ENCODE results near the gene REG4.
"Not testable (repeated sequence)": the region's sequence is repeated elsewhere in the genome, so short reads cannot be mapped to it uniquely, and the experiment has no call there.

DNA sequence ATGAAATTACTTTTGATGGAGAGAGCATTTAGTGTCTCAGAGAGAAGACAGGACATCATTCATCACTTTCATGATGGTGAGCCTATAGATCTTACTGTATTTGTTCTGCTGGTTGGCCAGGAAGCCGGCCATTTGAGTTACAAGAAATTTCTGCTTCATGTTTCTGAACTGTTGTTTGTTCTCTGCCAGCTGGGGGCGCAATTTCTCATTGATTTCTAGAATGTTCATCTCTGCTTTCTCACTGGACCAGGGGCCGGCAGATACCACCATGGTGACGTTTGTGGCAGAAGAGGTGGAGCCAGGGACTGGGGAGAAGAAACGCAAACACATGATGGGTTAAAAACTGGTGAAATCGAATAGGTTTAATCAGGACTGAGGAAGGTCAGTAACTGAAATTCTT lies 32.9 kb upstream of the REG4 start:
- TF ChIP-seq, protein P1, sequence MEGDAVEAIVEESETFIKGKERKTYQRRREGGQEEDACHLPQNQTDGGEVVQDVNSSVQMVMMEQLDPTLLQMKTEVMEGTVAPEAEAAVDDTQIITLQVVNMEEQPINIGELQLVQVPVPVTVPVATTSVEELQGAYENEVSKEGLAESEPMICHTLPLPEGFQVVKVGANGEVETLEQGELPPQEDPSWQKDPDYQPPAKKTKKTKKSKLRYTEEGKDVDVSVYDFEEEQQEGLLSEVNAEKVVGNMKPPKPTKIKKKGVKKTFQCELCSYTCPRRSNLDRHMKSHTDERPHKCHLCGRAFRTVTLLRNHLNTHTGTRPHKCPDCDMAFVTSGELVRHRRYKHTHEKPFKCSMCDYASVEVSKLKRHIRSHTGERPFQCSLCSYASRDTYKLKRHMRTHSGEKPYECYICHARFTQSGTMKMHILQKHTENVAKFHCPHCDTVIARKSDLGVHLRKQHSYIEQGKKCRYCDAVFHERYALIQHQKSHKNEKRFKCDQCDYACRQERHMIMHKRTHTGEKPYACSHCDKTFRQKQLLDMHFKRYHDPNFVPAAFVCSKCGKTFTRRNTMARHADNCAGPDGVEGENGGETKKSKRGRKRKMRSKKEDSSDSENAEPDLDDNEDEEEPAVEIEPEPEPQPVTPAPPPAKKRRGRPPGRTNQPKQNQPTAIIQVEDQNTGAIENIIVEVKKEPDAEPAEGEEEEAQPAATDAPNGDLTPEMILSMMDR (conservative IDR thresholded peaks at IDR 0.05; ENCODE audit: low read length): peak; percentile 62
- not testable (repeated sequence) for TF ChIP-seq EZH2phosphoT487 (IDR thresholded peaks at IDR 0.05; ENCODE audit: borderline replicate concordance)
